Activated gamma-delta T cell treated with Interleukin-2 at 50 U/mL for 16 hours (primary cell): ENCODE measurements around the gene ANKRD55.
"Not testable (repeated sequence)": the region's sequence is repeated elsewhere in the genome, so short reads cannot be mapped to it uniquely, and the experiment has no call there.

Experiments used
- DNase-seq: peaks from one replicate; pipeline ENCODE4 v3.0.0-alpha.2; 2020

The ANKRD55 gene

DNA sequence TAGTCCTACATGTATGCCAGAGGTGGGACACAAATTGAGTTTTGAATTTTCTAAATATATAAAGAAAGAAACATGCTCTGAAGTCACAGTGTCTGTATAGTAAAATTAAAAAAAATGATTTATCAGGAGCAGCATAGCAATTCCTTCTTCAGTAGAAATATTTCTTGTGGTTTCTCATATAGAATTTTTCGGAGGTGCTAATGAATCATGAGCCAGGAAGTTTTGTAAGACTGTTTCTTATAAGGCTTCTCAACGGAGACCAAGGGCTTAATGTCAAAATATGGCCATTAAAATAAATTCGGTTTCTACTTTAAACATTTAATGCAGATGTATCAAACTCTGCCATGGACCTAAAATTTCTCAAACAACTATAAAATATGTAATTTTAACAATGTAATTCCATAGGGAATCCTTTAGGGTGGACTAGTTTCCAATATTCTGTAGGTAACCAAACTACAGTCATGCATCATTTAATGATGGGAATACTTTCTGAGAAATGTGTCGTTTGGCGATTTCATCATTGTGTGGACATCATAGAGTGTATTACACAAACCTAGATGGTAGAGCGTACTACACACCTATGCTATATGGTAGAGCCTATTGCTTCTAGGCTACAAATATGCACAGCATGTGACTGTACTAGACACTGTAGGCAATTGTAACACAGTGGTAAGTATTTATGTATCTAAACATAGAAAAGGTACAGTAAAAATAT, 66.3 kb downstream of the ANKRD55 start:
- no peak for DNase-seq

DNA sequence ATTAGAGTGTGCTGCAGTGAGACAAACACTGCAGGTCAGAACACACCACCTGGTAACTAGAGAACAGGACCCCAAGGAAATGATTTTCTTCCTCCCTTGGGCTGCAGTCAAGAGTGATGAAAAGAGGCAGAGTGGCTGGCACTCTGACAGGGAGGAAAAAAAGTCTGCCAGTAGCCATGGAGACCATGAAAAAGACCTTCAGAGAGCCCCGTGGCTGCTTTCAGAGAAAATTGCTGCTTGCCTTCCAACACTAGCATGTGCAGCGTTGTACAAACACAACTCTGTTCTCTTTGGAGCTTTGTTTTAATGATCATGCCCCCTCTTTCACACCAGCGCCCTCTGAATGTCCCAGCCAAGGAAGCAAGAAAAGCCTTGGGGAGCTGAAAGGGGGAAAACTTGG, 68.8 kb downstream of the ANKRD55 start:
- DNase-seq: no peak

DNA sequence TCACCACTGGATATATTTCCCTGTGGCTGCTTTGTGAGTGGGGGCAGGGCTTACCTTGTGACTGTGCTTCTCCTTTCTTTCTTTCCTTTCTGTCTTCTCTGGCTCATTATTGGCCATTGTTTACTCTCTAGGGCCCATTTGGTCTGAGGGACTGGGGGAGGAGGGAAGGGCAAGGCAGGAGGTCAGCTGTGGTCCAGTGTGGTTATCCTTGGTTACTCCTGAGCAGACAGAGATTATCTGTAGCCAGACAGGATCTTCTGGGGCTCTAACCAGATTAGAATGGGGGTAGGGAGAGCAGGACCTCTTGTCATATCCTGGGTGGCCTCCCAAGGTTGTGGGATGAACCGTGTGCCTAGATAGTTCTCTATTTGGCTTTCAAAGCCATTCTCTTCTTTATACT, 71.2 kb downstream of the ANKRD55 start:
- no peak for DNase-seq

DNA sequence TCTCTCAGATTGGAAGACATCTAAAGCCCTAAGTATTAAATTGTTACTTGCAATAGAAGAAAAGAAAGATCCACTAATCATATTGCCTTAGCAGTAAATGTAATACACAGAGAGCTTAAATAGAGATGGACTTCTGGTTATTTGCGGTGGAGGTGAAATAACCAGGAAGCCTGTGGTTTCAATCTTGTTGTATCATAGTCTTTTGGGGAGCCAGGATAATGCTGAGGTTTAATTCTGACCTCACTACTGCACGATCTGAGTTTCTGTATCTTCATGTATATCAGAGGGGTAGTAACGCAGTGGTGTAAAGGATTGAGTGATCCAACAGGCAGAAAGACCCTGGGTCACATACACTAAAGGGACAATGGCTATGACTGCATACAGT, 71.7 kb downstream of the ANKRD55 start:
- DNase-seq: no peak

DNA sequence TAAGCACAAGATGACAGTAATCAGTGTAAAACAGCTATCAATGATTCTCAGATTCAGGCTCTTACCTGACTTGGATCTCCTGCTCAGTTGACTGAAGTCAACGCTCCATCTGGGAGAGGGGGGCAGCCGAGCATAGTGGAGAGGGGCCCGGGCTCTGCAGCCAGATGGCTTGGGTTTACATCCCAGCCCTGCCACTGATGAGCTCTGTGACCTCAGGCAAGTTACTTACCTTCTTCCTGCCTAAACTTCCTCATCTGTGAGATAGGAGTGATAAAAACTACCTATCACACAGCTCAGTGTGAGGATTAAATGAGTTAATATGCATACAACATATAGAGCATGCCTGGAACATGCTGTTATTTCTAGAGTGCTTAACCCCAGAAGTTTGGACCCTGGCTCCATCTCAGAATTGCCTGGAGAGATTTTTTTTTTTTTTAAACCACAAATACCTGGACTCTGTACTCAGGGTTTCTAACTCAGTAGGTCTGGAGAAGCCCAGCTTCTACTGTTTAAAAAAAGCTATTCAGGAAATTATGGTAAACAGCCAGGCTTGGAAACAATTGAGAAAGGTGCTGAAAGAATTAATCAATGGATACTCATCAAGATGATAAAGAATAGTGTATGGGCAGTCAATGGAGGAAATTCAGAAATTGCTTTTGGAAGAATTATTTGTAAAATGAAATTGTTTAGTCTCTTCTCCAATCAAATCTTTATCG, 72.2 kb downstream of the ANKRD55 start:
- DNase-seq: no peak

DNA sequence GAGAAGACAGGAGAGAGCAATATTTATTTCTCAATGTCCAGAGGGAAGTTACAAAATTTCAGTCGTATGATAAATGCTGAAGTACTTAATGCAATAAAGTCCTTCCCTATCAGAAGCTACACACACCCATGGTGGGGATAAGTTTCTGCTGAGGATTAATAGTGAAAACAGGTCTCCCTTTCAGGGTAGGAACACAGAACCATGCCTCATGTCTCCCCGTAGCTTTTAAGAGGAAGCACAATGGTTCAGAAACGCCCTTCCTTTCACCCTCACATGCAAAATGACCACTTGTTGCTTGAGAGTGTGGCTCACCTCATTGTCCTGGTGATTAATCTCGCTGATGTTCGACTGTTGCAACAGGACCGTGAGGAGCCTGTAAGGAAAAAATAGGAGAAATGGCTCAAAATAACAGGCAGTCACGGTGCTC, 73.6 kb downstream of the ANKRD55 start:
- DNase-seq: no peak

DNA sequence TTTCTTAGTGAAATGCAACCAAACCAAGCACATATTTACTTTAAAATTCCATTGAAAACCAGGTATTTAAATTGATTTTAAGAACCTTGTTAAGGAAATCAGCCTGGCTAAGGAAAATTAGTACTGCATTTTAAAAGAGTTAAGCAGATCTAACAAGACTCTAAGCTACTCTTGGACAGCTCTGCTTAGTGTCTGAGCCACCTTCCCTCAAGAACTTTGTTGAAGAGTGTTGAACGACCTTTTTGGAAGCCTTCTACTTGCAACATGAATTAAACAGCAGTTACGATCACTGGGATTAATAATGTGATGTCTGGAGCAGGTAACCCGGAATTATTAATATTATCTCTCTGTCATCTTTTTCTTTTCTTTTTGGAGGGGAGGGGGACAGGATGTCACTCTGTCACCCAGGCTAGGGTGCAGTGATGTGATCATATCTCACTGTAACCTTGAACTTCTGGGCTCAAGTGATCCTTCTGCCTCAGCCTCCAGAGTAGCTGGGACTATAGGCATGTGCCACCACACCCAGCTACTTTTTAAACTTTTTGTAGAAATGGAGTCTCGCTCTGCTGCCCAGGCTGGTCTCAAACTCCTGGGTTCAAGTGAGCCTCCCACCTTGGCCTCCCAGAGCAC, 74.7 kb downstream of the ANKRD55 start:
- DNase-seq: no peak

DNA sequence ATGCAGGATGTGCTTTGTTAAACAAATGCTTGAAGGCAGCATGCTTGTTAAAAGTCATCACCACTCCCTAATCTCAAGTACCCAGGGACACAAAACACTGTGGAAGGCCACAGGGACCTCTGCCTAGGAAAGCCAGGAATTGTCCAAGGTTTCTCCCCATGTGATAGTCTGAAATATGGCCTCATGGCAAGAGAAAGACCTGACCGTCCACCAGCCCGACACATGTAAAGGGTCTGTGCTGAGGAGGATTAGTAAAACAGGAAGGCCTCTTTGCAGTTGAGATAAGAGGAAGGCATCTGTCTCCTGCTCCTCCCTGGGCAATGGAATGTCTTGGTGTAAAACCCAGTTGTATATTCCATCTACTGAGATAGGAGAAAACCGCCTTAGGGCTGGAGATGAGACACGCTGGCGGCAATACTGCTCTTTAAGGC, 75.9 kb downstream of the ANKRD55 start:
- DNase-seq: not testable (repeated sequence)

DNA sequence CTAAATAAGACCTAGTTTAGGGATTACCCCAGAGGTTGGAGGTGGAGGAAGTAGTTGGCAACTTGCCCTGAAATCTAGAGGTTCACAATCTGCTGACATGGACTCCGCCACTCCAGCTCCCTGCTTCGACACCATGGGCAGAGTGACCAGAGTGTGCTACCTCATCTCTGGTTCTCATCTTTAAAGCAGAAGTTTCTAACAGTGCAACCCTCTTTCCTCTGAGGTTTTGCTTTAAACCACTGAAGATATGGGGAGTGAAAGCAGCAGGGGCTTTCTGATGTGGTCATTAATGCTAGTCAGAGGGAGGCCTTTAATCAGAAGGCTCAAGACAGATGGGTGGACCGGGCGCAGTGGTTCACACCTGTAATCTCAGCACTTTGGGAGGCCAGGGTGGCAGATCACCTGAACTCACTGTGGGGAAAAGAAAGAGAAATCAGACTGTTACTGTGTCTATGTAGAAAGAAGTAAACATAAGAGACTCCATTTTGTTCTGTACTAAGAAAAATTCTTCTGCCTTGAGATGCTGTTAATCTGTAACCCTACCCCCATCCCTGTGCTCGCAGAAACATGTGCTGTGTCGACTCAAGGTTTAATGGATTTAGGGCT, 76.4 kb downstream of the ANKRD55 start:
- not testable (repeated sequence) for DNase-seq

DNA sequence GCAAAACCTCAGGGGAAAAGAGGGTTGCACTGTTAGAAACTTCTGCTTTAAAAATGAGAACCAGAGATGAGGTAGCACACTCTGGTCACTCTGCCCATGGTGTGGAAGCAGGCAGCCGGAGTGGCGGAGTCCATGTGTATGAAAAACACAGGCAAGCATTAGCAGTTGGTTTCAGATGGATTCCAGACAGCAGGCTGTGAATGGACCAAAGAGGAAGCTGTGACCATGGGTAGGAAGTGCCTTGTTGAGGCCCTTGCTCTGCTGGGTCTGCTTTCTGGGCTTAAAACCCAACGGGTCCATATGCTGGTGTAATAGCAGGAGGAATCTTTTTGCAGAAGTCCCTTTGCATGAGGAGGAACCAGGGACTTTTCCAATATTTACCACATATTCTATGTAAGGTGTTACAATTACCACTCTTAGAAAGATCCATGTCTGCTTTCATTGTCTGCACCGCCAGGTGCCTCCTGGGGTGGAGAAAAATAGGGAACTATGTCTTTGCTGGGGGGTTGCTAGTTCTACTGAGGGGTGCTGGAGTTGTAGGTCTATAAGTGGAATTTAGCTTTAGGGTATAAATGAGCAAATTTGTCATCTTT, 77.0 kb downstream of the ANKRD55 start:
- no peak for DNase-seq

DNA sequence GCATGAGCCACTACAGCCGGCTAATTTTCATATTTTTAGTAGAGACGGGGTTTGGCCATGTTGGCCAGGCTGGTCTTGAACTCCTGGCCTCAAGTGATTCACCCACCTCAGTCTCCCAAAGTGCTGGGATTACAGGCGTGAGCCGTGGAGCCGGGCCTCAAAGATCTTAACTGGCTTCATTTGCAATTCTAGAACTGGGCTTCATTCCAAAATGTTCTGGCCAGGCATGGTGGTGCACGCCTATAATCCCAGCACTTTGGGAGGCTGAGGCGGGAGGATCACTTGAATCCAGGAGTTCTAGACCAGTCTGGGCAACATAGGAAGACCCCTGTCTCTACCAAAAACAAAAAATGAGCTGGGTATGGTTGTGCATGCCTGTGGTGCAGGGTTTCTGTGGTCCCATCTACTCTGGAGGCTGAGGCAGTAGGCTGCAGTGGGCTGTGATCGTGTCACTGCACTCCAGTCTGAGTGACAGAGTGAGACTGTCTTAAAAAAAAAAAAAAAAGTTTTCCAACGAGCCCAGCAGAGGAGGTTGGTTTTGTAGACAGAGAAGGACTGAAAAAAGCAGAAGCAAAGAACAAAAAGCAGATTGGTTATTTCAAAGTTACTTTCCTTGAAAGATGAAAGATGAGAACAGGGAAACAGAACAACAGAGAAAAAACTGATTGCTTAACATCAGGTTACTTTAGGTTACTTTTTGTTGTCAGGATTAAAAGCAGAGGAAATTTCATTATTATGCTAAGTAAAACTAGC, 78.2 kb downstream of the ANKRD55 start:
- DNase-seq: no peak

DNA sequence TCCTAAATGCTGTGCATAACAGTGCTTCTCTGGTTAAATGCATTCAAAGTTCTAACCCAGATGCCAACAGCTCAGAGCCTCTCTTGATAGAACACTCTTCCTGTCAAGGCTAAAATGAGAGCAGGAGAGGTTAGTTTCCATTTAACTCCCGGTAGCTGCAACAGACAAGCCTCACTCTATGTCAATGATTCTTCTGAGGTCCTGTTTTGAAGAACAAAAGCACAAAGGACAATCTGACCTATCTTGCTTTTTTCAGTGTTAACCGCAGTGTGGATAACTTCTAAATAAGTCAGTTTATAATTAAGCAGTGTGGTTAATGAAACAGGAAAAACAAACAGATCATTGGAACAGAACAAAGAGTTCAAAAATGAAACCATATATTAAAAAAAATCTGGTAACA, 80.7 kb downstream of the ANKRD55 start:
- DNase-seq: no peak

DNA sequence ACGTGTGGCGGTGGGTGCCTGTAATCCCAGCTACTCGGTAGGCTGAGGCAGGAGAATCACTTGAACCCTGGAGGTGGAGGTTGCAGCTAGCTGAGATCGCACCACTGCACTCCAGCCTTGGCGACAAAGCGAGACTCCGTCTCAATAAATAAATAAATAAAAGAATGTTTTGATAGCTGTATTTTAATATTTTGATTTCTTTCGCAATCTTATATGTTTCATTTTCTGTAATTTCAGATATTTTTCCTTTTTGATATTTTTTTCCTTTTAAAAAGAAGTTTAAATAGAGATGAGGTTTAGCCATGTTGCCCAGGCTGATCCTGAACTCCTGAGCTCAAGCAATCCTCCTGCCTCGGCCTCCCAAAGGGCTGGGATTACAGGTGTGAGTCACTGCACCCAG, 82.4 kb downstream of the ANKRD55 start:
- not testable (repeated sequence) for DNase-seq

DNA sequence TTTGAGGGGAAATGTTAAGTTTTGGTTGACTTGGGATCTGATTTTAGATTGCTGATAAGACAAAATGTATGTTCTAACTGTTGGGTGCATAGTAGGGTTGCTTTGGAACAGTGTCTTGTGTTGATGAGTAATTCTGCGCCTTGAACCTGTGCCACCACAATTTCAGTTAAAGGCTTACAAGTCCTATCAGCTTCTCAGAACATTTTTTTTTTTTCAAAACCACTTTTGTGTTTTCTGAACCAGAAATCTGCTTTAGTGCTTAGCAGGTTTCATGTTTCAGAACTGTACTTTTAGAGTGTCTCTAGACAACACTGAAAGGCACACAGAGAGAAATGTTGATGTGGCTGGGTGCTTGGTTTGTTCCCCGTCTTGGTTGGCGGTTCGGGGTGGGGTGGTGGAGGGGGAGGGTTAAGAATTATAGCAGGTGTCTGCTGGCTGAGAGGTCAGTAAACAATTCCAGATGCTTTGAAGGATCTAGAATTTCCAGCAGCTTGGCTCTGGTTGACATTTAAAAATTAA, 84.6 kb downstream of the ANKRD55 start:
- DNase-seq: no peak

DNA sequence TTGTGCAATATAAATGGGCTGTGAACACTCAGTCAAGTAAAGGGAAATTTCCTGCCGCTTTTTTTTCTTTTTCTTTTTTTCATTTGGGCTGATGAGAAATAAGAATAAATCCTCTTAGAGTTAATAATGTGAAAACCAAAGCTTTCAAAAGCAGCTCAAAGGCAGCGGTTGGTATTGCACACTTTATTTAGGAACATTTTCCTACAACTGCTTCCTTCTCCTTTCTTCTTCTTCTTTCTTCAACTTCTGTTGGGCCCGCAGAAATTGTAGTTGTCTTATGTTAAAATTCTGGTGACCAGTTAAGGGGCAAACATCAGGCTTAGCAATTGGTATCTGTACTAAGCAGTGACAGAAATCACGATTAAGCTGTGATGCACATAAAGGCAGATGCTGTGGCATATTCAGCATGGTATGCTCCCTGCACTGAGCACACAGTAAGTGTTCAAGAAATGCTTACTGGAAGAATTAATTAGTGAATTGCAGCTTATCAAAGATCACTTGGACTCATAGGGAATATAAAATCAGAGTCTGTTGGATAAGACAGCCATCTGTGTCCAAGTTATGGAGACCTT, 85.4 kb downstream of the ANKRD55 start:
- no peak for DNase-seq

DNA sequence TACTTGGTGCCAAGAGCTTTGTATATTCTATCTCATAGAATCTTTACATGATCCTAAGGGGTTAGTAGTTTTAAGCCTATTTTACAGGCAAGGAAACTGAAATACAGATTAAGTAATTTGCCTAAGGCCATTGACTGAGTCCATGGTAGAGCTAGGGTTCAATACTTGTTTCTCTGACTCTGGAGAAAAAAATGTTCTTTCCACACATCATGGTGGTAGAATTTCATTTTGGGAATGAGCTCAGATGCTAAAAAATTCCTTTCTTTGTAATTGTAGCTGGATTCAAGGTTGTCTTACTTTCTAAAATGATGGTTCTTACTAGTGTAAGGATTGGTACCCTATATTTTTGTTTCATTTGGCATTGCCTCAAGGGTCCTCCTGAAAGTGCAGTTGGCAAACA, 86.0 kb downstream of the ANKRD55 start:
- no peak for DNase-seq

DNA sequence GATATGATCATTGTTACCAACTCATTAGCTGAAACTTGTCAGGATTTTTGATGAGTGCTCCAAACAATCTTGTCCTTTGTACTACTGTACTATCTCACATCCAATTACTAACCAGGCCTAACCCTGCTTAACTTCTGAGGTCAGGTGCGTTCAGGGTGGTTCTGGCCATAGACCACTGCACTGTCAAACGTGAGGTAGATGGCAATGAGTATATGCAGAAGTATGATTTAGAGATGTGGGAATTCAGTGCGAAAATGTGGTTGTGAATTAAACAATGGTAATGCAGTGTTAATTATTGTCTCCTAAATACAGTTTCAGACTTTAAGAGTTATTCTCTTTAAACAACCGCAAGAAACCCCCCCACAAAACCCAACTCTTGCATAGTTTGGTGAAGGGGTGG, 86.5 kb downstream of the ANKRD55 start:
- DNase-seq: no peak

DNA sequence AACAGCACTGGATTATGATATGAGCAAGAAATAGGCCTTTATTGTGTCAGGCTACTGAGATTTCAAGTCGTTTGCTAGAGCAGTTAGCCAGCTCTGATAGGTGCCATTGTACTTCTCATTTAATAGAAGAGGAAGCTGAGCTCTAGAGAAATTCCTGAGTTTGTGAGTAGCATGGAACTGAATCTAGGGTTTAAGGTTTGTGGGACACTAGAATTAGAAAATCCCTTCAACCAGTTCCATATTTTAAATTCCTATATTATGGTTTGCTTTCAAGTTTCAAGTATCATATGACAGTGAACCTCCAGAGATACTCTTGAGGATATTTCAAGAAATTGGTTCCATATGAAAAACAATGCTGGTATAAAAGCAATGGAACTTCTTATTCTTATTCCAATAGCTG, 87.6 kb downstream of the ANKRD55 start:
- DNase-seq: no peak

DNA sequence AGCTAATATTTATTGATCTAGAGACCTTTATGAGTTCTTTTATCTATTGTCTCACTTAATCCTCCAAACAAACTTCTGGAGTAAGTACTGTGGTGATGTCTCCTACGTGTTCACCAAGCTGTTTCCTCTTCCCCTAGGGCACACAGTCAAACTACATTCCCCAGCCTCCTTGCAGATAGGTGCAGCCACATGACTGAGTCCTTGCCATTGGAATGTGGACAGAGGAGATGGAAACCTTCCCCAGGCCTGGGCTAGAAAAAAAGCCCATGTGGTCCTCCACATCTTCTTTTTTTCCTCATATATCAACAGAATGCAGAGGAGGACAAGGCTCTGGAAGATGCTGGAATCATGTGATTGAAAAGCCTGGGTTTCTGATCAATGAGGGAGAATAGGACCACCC, 88.0 kb downstream of the ANKRD55 start:
- no peak for DNase-seq

DNA sequence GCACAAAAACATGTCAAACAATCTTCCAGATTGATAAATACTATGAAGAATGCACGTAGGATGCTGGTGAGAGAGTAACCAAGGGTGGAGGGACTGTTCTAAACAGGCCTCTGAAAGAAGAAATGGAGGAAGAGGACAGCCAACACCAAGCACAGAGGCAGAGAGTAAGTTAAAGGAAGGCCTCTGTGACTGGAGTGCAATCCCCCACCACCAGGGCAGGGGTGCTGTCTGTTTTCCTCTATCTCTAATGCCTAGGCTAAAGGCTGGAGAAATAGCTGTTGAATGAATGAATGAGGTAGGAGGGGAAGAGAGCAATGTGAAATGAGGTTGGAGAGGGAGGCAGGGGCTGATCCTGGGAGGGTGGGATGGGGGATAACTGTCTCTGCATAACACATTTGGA, 88.9 kb downstream of the ANKRD55 start:
- DNase-seq: no peak

DNA sequence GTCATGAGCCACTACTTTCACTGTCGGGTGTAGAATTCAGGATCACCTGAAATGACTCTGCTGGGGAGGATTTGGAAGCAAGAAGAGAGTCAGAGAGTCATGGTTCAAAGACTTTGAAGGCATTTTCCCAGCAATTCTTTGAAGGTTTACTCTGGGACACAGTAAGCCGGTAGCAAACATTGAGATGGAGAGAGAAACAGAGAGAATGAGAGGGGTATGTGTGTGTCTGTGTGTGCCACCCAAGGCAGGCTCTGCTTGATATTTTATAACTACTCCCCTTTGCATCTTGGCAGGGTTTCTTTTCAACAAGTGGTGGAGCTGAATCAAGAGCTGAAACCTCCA, 89.8 kb downstream of the ANKRD55 start:
- DNase-seq: no peak
